ENCODE measurements around the gene SLC35F5. TPM values are rescaled to one million over a fixed set of nuclear protein-coding genes. Genes with fewer than 3 reads are reported as not detected.

The SLC35F5 gene
- total and polyA plus RNA-seq, 2 of the 4 experiments (the other 2 are of a cell fraction) = 30.5 to 93.4 TPM

- DNase-seq (no peak), ATAC-seq (ENCODE audit: low read depth) (no peak)
- no peak overlapping the region for H3K9ac ChIP-seq (ENCODE audit: low read depth, low read length)
- no peak overlapping the region for H2AK9ac ChIP-seq (replicated peaks; ENCODE audit: low read depth, low read length, poor library complexity)
- no peak overlapping the region for H3K18ac ChIP-seq (ENCODE audit: low read depth, low read length)
- H2BK20ac ChIP-seq (ENCODE audit: low read depth, low read length) = no peak overlapping the region
- no peak overlapping the region for H2BK15ac ChIP-seq (ENCODE audit: low read depth, low read length)
- H3K9me1 ChIP-seq (ENCODE audit: insufficient read depth, low read length) = no peaks in the 10 kb centered on the region
- H3K4me3 ChIP-seq (ENCODE audit: insufficient read depth, low read depth, low read length) = no peak overlapping the region
- H4K5ac ChIP-seq (ENCODE audit: low read depth, low read length) = no peak overlapping the region
- H3K56ac ChIP-seq (ENCODE audit: extremely low read depth, insufficient read depth, low read length) = no peak overlapping the region
- no peak for TF ChIP-seq MAFK (IDR thresholded peaks at IDR 0.05; ENCODE audit: low read depth, low read length)
- TF ChIP-seq FOS (IDR thresholded peaks at IDR 0.05; ENCODE audit: low read depth, low read length) = no peak
- TF ChIP-seq MXI1 (IDR thresholded peaks at IDR 0.05; ENCODE audit: borderline replicate concordance, low read depth, low read length) = no peak
- no peak for TF ChIP-seq CHD1 (IDR thresholded peaks at IDR 0.05; ENCODE audit: low read depth, low read length)
- TF ChIP-seq MAZ (IDR thresholded peaks at IDR 0.05; ENCODE audit: borderline replicate concordance, low read depth, low read length) = no peak
- TF ChIP-seq USF2 (IDR thresholded peaks at IDR 0.05; ENCODE audit: low read depth, low read length) = no peak
- no peak for TF ChIP-seq CTCF (conservative IDR thresholded peaks at IDR 0.05; ENCODE audit: low read depth, low read length)
- TF ChIP-seq NFE2L2 (IDR thresholded peaks at IDR 0.05; ENCODE audit: low read depth, low read length) = no peak
- TF ChIP-seq SMC3 (IDR thresholded peaks at IDR 0.05; ENCODE audit: low read depth, low read length) = no peak
- no peak for TF ChIP-seq POLR2A (IDR thresholded peaks at IDR 0.05; ENCODE audit: low read depth, low read length)
- H4K91ac ChIP-seq (ENCODE audit: insufficient read depth, low read depth, low read length) = no peak overlapping the region
- H2BK5ac ChIP-seq (ENCODE audit: low read depth, low read length, poor library complexity, severe bottlenecking) = no peak overlapping the region
- H3K27ac ChIP-seq (ENCODE audit: insufficient read depth, low read length) = no peak overlapping the region
- no peak overlapping the region for H2AFZ ChIP-seq (replicated peaks; ENCODE audit: low read length, poor library complexity)
- POLR2A ChIA-PET (ENCODE audit: unreplicated experiment) = no interaction called here
- 93% methylated on average over 2 of the region's 4 CpGs; no CpG with 5 or more reads in 1 of the 2 experiments for WGBS, 2 experiments (ENCODE audit: extremely low coverage in 2 of 2, insufficient read length in 1 of 2)
- no peaks in the 10 kb centered on the region for H3K79me1 ChIP-seq (ENCODE audit: low read depth in 1 of 2, low read length in 2 of 2)
- no peaks in the 10 kb centered on the region for H4K20me1 ChIP-seq (ENCODE audit: insufficient read depth, low read length)
- no peaks in the 10 kb centered on the region for H3K36me3 ChIP-seq (ENCODE audit: control insufficient read depth, insufficient read depth, low read length)
- no peak overlapping the region for H2BK120ac ChIP-seq (ENCODE audit: low read depth, low read length)
- in situ Hi-C loops (cut with MboI; ENCODE audit: low sequenced_read_pairs) = no loop called here
- dilution Hi-C loops (cut with HindIII; ENCODE audit: low sequenced_read_pairs, unreplicated experiment) = no loop called here
- H2AK5ac ChIP-seq (ENCODE audit: low read depth, low read length) = no peak overlapping the region
- no peak overlapping the region for H3K23ac ChIP-seq (ENCODE audit: low read depth, low read length)
- H4K8ac ChIP-seq (ENCODE audit: low read depth in 2 of 2, low read length in 2 of 2) = no peak overlapping the region
- no peak overlapping the region for H3K4me2 ChIP-seq (ENCODE audit: low read depth, low read length)
- CTCF ChIA-PET = interaction anchor here (0.6 kb wide), 1 partner anchor 118 kb away, joined by 3 read pairs; no protein-coding TSS in a partner anchor
- intact Hi-C loops (cut with micrococcal nuclease) = no loop called here
- H3K4me1 ChIP-seq (ENCODE audit: control insufficient read depth, insufficient read depth, low read length) = no peaks in the 10 kb centered on the region
- no peak overlapping the region for H3K14ac ChIP-seq (replicated peaks; ENCODE audit: low read depth, low read length)
- H3K27me3 ChIP-seq (ENCODE audit: control insufficient read depth, insufficient read depth, low read length) = no peaks in the 10 kb centered on the region
- no peak overlapping the region for H3K4ac ChIP-seq (ENCODE audit: low read depth, low read length)
- no TSS peak for BruUV-seq (replicated peaks)
- H3K9me3 ChIP-seq (ENCODE audit: control insufficient read depth, insufficient read depth, low read length) = no peaks in the 10 kb centered on the region
These were observed 58.9 kb downstream of the SLC35F5 start for GRCh38 chr2:113697516-113697915.
